HG03378 (cell line): ENCODE data around the gene LUM.
"Not testable (repeated sequence)": the region's sequence is repeated elsewhere in the genome, so short reads cannot be mapped to it uniquely, and the experiment has no call there.

ENCODE experiments used
- ATAC-seq: cut with Tn5 transposase; IDR thresholded peaks from one replicate; pipeline ENCODE4 v1.9.1; 2021; ENCODE audit warnings: mild to moderate bottlenecking, moderate library complexity; ENCODE audit not compliant: unreplicated experiment

LUM gene

DNA sequence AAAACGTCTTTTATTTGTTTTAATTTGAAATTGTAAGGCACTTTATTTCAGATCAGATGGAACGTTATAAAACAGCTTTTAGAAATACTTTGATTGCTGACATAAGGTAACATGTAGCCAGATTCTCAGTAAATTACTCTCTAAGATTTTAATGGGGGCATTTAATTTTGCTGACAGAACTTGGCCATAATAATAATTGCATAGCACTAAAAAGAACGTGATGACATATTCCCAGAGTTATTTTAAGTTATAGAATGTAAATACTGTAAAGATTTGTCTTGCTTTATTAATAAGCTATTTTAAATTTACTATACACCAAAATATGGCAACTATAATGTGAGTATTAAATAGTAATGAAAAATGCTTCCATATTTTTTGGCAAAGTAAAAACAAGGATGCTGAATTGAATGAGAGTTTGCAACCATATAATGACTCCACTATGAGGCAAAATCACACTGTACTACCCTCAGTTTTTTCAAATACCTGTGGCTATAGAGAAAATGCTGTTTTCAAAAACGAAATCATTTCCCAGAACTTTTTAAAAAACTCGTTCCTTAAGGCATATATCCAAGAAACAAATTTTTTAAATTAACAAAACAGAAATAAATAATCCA is 876 bp downstream of the LUM start:
- ATAC-seq, result no peak

DNA sequence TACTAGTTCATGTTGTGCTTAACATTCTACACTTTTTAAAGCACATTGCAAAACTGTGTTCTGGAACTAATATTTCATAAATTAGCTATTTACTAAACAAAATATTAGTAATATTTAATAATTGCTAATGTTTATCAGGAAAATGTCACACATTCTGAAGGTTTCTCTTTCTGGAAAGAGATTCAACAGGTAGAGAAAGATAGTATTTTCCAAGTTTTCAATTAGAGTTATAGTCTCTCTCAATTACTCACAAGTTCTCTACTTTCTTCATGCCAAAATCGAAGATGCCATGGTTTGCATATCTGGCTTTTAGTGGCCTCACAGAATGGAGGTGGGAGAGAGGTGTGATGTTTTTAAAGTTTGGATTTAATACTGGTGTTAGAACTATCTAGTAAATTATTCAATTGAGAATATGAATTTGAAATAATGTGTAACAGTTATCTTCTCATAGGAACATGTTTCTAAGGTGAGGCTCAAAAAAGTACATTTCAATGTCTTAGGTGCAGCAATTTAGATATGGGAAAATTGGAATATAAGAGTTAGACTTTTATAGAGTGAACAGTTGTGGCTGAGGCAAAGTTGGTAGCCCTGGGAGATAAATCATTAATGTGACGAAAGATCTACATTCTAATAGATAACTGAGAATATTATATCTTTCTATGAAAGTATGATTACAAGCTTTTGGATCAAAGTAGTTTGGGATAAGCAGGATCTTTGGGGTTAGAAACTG is 1.5 kb downstream of the LUM start:
- no peak for ATAC-seq

DNA sequence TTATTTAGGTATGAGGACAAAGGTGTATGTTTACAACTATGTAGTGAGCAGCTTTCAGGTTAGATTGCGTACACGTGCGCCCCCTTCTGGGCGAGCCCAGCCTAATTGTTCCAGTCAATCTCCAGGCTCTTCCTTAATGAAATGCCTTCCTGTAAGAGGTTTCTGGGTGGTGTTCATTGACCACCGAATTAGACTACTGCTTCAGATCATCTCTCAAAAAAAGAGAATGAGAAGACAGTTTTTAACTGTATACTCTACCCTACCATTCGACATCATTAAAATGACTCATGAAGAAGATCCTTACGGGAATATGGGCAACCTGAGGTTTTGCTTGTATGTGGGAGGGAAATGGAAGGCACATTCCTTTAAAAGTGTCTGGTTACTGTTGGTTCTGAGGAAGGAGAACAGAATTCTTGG is 2.1 kb downstream of the LUM start:
- peak; percentile 92 for ATAC-seq

DNA sequence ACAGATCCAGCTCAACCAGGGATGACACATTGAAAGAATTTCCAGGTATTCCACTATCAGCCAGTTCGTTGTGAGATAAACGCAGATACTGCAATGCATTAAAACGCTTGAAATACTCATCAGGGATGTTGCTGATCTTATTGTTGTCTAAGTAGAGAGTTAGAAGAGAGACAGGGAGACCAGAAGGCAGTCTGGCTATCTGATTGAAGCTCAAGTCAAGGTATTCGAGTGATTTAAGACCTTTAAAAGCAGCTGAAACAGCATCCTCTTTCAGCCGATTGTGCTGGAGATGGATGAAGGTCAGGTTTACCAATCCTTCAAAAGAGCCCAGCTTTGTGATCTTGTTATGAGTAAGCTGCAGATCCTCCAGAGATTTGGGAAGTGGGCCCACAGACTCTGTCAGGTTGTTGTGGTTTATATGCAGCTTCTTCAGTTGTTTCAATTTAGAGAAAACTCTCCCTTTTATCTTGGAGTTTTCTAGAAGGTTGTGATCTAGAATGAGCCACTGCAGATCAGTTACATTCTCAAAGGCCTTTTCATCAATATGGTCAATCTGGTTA is 3.0 kb downstream of the LUM start:
- ATAC-seq, result no peak

DNA sequence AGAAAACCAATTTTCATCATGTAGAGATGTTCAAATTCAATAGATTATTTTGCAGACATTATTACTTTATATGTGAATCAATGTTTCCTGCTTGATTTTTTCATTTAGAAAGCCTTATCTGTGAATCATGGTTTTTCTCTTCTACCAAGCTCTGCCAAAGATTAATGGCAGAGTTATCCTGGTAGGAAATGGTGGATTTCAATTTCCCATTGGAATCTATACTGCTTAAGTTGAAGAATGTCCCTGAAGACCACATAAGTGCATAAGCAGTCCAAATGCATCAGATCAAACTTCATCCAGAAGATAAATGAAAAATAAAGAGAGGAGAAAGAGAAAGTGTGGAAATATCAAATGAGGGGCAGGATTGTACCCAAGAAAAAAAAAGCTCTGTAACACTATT is 5.0 kb downstream of the LUM start:
- ATAC-seq, result no peak

DNA sequence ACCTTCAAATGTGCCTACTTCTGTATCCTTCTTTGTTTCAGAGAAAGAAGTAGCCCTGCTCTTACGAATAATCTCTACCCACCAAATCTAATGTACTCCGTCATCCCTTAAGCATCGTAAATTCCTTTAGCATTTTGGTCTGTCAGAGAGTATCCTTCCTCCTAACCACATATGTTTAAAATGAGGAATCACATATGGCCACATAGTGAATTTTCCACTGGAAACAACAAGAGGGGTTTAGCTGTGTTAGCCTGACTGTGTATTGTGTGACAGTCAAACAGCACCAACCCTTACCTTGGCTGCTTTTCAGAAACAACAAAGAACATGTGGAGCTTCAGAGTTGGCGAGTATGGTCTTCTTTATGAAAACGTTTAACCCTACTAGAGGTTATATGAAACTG is 5.5 kb downstream of the LUM start:
- no peak for ATAC-seq

DNA sequence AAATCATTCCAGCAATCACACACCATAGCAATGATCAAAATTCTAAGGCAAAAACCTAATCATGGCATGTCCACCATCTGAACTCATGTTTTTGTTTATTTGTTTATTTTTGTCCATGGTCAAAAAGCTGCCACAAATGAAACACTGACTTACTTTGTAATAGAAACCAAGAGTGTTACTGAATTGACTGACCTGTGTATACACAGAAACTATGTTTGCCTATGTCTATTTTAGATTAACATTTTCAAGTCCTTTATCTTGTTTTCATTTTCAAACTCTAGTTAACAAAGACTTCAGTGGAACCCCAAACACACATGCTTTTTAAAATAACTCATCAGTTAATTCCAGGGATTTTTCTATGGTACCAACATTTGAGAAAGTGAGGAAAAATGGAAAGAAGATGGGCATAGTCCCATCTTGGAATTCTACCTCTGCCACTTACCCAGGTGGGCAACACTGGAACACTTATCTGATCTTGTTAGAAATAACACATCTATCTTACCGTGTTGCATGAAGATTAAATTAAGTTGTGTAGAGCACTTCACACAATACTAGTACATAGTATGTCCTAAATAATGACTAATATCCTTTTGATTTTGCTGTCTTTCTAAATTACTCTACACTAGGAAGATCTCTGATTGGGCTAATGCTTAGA is 6.4 kb downstream of the LUM start:
- no peak for ATAC-seq

DNA sequence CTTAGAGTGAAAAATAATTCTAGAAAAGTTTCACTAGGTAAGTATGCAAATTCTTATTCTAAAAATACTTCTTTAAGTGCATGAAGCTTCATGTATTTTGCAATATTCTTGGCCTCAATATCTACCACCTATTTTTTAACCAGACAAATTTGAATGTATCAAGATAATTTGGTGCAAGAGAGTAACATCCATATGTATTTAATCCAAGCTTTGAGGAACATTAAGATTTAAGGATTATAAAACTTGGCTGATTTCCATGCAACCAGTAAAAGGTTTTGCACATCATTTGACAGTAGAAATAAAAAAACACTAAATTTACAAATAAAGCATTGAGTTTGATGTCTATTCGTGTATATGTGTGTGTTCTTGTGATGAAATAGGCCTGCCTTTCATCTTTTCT is 7.7 kb downstream of the LUM start:
- ATAC-seq, result no peak

DNA sequence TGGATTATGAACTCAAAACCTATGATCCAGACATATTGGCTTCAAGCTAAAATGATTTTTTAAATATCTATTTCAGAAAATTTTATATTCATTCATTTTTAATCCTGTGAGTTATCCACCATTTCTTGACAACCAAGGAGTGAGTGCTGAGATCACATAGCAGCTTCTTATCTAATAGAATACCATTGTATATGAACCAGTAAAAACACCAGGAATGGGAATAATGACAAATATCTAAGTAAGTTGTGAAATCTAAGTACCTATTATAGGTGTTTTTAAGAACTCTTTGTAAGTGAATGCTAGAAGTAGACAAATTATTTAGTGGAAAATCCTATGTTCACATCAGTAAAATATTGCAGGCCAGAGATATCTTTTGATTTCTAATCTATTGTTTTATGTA is 8.2 kb downstream of the LUM start:
- ATAC-seq, result no peak

DNA sequence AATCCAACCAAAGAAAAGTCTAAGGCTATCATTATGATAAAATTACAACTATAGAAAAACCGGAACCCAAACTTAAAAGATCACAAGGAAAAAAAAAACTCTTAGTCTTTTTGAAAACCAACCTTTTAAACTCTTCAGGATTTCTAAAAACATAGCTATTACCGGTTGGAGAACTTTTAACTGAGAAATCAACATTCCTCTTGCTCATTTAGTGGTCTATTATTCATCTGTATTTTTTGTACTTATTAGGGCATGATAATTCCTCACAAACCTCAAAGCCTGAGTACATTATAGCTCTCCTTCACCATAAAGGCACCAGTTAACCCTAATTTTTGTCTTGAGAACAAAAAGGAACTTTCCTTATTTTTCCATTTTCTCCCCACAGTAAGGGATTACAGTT is 10.4 kb downstream of the LUM start:
- ATAC-seq, result no peak

DNA sequence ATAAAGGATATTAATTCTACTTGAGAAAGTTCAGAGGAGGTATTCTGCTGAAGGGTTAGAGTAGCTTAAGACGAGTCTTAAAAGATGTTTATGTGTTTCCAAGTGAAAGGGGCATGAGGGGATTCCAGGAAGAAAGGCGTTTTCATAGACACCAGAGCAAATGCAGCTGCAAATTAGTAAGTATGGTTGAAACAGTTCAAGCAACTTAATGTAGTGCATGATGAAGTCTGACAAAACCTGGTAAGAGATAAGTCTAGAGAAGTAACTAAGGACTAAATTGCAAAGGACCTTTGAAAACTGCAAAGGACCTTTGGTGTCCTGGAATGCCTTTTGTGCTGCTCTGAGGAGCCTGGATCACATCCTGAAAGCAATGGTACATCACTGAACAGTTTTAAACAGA is 11.5 kb downstream of the LUM start:
- ATAC-seq, result no peak

DNA sequence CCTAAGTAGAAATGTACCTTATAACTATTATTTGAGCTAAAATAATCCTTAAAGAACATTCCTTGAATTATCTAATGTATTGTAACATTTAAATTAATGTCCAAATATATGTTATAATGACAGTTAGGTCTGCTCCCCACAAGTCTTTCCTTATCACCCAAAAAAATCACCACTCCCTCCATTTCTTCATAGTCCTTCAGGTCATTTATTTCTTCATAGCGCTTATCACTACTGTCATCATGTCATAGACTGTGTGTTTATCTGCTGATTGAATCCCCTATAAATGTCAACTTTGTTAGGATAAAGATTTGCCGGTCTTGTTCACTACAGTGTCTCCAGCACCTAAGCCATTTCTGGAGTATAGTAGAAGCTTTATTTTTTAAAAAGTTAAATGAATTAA is 12.0 kb downstream of the LUM start:
- ATAC-seq, result no peak

DNA sequence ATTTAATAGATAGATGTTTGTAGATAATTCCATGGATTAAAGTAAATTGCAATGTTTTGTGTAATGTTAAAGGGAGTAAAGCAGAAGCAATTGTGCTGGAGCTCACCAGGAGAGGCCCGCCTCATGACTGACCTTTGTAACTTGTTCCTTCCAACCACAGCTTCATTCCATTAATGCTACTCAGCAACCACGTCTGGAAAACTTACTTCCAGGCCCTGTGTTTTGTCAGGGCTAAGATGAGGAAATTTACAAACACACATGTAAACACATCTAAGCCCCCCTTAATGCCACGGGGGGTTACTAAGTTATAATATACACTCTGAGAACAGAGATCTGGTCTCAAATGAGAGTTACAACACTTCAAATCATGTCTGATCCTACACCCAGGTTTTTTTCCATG is 12.4 kb downstream of the LUM start:
- ATAC-seq, result no peak

DNA sequence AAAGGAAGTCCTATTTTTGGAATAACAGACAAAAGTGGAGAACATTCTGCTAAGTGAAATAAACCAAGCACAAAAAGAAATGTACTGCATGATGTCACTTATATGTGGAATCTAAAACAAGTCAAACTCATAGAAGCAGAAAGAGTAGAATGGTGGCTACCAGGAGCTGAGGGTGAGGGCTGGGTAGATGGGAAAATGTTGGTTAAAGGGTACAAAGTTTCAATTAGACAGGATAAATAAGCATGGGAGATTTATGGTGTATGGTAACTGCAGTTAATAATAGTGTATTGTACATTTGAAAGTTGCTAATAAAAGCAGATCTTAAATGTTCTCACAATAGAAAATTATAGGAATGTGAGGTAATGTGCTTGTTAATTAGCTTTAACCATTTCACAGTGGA is 12.8 kb downstream of the LUM start:
- no peak for ATAC-seq

DNA sequence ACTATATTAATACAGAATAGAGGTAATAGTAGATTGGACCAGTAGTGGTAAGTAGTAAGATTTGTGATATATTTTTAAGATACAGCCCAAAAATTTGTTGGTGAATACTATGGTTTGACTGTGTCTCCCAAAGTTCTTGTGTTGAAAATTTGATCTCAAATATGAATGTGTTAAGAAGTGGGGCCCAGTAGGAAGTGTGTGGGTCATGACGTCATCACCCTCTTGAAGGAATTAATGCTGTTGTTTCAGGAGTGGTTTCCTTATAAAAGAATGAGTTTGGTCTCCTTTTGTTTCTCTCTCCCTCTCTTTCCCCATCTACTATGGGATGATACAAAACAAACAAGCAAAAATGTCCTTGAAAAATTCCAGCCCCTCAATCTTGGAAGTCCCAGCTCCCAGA is 16.3 kb downstream of the LUM start:
- no peak for ATAC-seq

DNA sequence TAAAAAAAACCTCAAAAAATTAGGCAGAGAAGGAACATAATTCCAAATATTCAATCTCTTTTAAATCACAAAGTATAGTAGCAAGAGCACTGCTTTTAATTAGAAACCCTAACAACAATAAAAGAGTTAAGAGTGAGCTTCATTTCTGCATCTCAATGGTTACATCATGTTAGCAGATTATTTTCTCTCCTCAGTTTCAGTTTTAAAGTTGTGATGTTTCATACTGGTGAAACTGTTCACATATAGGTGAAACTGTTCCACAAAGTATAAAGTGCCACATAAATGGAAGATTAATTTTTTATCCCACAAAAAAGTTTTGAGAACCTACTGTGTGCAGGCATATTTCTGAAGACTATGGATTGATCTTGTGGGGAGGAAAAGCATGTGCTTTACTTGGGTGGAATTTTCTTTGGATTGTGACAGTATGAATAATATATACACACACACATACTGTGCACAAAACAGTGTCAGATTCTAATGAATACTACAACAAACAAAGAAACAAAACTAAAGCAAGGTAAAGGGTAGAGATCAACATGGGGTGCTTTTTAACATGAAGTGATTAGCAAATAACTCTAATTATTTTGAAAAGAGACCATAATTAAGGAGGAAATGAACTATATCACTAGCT is 17.1 kb downstream of the LUM start:
- no peak for ATAC-seq

DNA sequence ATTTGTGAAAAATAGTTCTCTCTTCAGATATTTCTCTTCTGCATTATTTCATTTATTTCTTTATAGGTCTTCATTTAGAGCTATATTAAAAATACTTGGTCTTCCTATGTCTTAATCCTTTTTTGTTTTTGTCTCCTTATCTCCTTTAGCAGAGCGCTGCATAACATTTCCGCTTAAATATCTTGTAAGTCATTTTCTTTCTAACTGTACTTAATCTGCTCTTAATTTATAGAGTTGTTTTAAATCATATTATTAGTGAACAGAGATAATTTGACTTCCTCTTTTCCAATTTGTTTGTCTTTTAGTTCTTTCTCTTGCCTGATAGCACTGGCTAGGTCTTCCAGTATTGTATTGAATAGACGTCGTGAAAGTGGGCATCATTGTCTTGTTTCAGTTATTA is 18.0 kb downstream of the LUM start:
- ATAC-seq, result no peak

DNA sequence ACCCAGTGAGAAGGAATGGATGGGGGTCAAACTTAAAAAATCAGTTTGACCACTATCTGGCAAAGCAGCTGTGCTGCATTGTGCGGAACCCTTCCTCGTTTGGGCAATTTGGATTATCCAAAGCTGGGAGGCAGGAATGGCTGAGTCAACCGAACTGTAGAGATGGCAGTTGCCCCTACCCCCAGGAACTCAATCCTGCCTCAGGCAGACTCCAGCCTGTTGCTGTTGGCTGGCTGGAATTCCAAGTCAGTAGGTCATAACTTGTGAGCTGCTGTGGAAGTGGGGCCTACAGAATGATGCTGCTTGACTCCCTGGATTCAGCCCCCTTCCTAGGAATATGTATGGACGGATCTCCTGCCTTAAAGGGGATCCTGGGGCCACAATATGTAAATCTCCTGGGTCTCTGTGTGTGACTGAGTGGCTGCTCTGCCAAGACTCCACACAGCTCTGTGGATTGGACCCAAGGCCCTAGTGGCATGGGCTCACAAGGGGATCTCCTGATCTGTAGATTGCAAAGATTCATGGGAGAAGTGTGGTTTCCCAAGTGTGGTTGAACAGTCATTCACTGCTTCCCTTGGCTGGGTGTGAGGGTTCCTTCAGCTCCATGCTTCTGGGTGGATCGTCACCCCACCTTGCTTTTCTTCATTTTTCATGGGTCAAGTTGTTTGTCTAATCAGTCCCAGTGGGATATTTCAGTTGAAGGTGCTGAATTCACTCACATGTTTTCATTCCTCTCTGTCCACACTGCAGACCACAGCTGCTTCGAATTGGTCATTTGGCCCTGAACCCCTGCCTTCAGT is 19.2 kb downstream of the LUM start:
- ATAC-seq, result no peak

DNA sequence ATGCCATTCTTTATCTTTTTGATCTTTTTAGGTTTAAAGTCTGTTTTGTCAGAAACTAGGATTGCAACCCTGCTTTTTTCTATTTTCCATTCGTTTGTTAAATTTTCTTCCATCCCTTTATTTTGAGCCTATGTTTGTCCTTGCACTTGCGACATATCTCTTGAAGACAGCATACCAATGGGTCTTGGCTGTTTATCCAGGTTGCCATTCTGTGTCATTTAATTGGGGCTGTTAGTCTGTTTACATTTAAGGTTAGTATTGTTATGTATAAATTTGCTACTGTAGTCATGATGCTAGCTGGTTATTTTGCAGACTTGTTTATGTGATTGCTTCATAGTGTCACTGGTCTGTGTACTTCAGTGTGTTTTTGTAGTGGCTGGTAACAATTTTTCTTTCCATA is 21.3 kb downstream of the LUM start:
- not testable (repeated sequence) for ATAC-seq

DNA sequence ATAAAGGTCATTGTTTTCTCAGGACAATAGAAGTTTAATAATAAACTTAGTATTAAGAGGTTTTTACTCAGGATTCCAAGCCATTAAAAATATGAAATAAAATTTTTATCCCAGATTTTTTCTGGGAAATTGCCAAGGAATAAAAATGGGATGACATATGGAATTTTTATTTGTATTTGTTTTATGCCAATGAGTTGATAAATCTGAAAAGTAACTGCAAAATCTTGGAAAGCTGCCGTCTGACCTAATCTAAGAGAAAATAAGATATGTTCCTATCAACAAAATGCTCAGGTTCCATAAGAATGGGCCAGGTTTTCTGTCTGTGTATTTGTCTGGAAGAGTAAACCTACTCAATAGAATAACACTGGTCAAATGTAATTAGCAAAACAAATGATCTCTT is 31.3 kb downstream of the LUM start:
- ATAC-seq, result no peak

DNA sequence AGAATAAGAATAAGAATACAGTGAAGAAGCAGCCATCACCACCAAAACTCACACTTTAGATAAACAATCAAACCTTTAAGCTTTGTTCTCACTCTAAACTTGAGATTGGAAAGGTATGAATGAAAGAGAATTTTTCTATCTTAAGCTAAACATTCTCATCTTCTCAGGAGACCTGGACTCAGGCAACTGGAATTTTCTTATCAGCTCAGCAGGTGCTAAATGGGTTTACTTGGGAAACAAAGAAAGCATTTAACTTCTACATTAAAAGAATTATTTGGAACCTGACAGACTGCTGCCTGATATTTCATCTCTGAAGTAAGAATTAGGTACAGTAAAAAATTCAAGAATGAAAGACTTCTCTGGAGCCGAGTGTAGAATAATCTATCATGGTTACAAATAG is 32.8 kb downstream of the LUM start:
- no peak for ATAC-seq
